ENCODE measurements around the gene USP4. TPM values are rescaled to one million over a fixed set of nuclear protein-coding genes. Genes with fewer than 3 reads are reported as not detected.

USP4 gene
- total and polyA plus RNA-seq, 2 experiments from 2014 or later: 16.9 to 20.3 TPM

- Mint-ChIP-seq H3K9me3 (no peaks in the 10 kb centered on the region; the same call in 2 of the 3 replicates), H3K27me3 (ENCODE audit: insufficient read depth, low read depth, poor library complexity) (peaks cover 3% of the 10 kb centered on the region), H3K36me3 (ENCODE audit: low read depth) (peaks cover 11% of the 10 kb centered on the region; the same call in 2 of the 3 replicates), H3K27ac (peak overlapping the region; percentile 82), H3K4me1 (peaks cover 13% of the 10 kb centered on the region; the same call in 2 of the 3 replicates), H3K4me3 (peak overlapping the region; percentile 92)
- Histone ChIP-seq H3K36me3 (ENCODE audit: insufficient read depth) (no peaks in the 10 kb centered on the region), H3K4me1 (ENCODE audit: insufficient read depth) (0 out of 2 replicates have a peak, but pooled peaks cover 8% of the 10 kb centered on the region), H3K27ac (ENCODE audit: low read depth) (peak overlapping the region; percentile 92), H3F3A (replicated peaks; ENCODE audit: low read depth) (peaks cover 14% of the 10 kb centered on the region; the same call in 1 of the 2 replicates), H3K79me2 (replicated peaks; ENCODE audit: insufficient read depth) (peaks cover 25% of the 10 kb centered on the region), H3K27me3 (ENCODE audit: insufficient read depth) (no peaks in the 10 kb centered on the region), H3K4me2 (peak overlapping the region; percentile 85), H3K4me3 (peak overlapping the region; percentile 71), H4K20me1 (replicated peaks; ENCODE audit: insufficient read depth) (no peaks in the 10 kb centered on the region), H2AFZ (peak overlapping the region; percentile 87), H3K9me2 (ENCODE audit: insufficient read depth) (no peaks in the 10 kb centered on the region)
- peak; percentile 79 for DNase-seq (ENCODE audit: low spot score)
- no peak for TF ChIP-seq CREB1 (CRISPR knock-in tag; IDR thresholded peaks at IDR 0.05; ENCODE audit: low read depth)
- TF ChIP-seq EZH2phosphoT487 (IDR thresholded peaks at IDR 0.05; ENCODE audit: unreplicated experiment): no peak
- no peak for TF ChIP-seq ZNF462 (CRISPR knock-in tag; IDR thresholded peaks at IDR 0.05)
- TF ChIP-seq ETS1 (IDR thresholded peaks at IDR 0.05): no peak
- TF ChIP-seq NANOG (IDR thresholded peaks at IDR 0.05; ENCODE audit: borderline replicate concordance): no peak
- no peak for TF ChIP-seq EZH2 (IDR thresholded peaks at IDR 0.05; ENCODE audit: low read depth, unreplicated experiment)
- no peak for TF ChIP-seq ZNF331 (CRISPR knock-in tag; IDR thresholded peaks at IDR 0.05; ENCODE audit: low read depth)
- TF ChIP-seq STAT1 (IDR thresholded peaks at IDR 0.05; ENCODE audit: unreplicated experiment): no peak
- no peak for TF ChIP-seq REST (IDR thresholded peaks at IDR 0.05; ENCODE audit: unreplicated experiment)
- TF ChIP-seq CTCF (conservative IDR thresholded peaks at IDR 0.05; ENCODE audit: low read depth in 2 of 2): no peak
- no peak for TF ChIP-seq POLR2AphosphoS5 (IDR thresholded peaks at IDR 0.05; ENCODE audit: low read depth)
- ATAC-seq: peak; percentile 66
Observed at GRCh38 chr3:49339581-49339940, 292 bp downstream of the USP4 start.

All from GM23338 (cell line).